ENCODE data around the gene SPRR4.

SPRR4 gene

DNA sequence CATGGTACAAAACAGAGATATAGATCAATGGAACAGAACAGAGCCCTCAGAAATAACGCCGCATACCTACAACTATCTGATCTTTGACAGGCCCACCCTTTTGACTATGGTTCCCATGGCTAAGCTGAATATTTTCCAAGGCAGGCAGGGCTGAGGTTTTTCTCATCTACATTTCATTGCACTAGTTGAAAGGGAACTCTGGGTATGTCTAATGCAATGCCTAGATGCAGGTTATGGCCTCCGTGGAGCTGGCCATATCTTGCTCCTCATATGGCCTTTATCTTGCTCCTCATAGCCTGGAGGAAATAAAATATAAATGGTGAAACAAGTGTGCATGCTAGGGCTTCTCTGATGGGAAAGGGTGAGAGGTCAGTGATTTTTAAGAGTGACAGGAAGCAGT lies 12.9 kb upstream of the SPRR4 start:
- Histone ChIP-seq H3K27ac (no peak overlapping the region), H3K4me3 (no peak overlapping the region)
- no peak for TF ChIP-seq CTCF (IDR thresholded peaks at IDR 0.05)
- no peak for DNase-seq (ENCODE audit: low spot score)

GRCh38 chr1:152959273-152959672 lies 11.2 kb upstream of the SPRR4 start:
- no peak for DNase-seq (ENCODE audit: low spot score)
- H3K4me3 ChIP-seq = no peak overlapping the region
- H3K27ac ChIP-seq = no peak overlapping the region
- no peak for TF ChIP-seq CTCF (IDR thresholded peaks at IDR 0.05)

DNA sequence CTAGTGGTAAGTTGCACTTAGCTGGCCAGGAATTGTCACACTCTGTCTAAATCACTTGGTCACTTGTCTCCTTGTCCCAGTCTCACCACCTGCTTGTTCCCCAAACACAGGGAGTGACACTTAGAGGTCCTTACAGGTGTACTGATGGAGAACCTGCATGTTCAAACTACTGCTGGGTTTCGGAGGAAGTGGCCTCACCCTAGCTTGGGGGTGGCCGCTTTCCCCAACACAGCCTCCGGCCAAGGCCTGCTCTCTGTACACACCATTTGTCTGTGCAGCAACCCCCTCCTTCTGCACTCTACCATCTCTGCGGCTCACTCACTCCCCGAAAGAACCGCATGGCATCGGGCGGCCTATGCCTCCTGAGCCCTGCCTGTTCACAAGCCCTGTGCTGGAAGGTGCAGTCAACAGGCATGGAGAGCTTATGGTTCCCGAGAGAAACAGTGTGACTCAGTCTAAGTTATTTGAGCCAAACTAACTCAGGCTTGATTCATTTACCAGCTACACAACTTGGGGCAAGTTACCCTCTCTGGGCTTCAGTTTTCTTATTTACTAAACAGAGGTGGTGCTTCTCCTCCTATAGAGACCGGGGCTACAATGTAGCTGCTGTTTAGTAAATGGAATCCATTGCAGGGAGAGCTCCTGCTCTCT lies 10.5 kb upstream of the SPRR4 start:
- no peak for TF ChIP-seq CTCF (IDR thresholded peaks at IDR 0.05)
- no peak for DNase-seq (ENCODE audit: low spot score)
- Histone ChIP-seq H3K27ac (no peak overlapping the region), H3K4me3 (no peak overlapping the region)

DNA sequence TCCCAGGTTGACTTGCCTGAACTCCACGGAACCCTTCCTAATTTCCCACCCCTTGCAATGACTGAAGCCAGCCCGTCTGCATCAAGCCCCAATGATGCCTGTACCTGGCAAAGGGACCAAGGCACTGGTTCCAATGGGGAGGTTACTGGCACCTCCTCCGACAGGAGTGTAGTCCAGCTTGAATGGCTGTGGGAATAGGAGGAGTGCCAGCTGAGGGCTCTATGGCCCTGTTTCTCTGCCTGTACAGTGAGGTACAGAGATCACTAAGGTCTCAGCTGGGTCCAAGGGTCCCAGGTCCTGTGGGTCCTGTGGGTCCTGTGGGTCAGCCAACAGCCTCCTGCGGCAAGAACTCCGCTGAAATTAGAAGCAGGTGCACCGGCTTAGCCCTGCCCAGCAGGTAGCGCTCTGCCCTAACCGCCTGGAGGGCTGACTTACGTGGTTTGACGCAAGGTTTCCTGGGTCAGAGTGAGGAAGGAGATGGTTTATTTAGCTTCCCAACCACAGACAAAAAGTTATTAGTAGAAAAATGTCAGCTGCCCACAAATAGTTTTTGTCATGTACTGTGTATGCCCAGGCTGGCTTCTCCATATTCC lies 9.9 kb upstream of the SPRR4 start:
- no peak for DNase-seq (ENCODE audit: low spot score)
- TF ChIP-seq CTCF (IDR thresholded peaks at IDR 0.05) = no peak

GRCh38 chr1:152961226-152961891 lies 9.1 kb upstream of the SPRR4 start:
- no peak overlapping the region for H3K27ac ChIP-seq
- no peak for DNase-seq (ENCODE audit: low spot score)
- no peak overlapping the region for H3K4me3 ChIP-seq
- TF ChIP-seq CTCF (IDR thresholded peaks at IDR 0.05) = no peak

More for the DNA sequence above, 9.9 kb upstream of the SPRR4 start:
- Histone ChIP-seq H3K27ac (no peak overlapping the region), H3K4me3 (no peak overlapping the region)

GRCh38 chr1:152962876-152963415 lies 7.5 kb upstream of the SPRR4 start:
- no peak overlapping the region for H3K4me3 ChIP-seq
- no peak overlapping the region for H3K27ac ChIP-seq
- DNase-seq (ENCODE audit: low spot score) = no peak
- TF ChIP-seq CTCF (IDR thresholded peaks at IDR 0.05) = no peak
